T-cell (primary cell): Measurements from ENCODE around the gene SSPN. TPM values are rescaled to one million over a fixed set of nuclear protein-coding genes. Genes with fewer than 3 reads are reported as not detected.

Experiments
- ATAC-seq, 4 experiments: fragments of 200-7000 bp in 3 of 4; fragments of 150-1000 bp in 1 of 4; cut with Tn5 transposase; replicated peaks in 1 of 4; 1 replicate in 3 of 4; 2 replicates in 1 of 4; pipeline ENCODE4 v1.10.0; 2021; ENCODE audit warnings: moderate library complexity in 3 of 4, mild to moderate bottlenecking in 2 of 4, moderate number of reproducible peaks in 1 of 4
- CTCF ChIA-PET, 2 donors: fragments of 300-600 bp; sonication (Branson Sonifier 250); formaldehyde crosslinking; loops; one replicate each; lab custom pipeline; 2022; ENCODE audit warnings: antibody characterized with exemption in 2 of 2; lab: Charles Lee
- POLR2A ChIA-PET, 2 donors: fragments of 300-600 bp; sonication (Branson Sonifier 250); formaldehyde crosslinking; loops; one replicate each; lab custom pipeline; 2022; ENCODE audit warnings: antibody characterized with exemption in 2 of 2; lab: Charles Lee
- DNase-seq, 35 experiments: peaks; one replicate each; pipeline versions ENCODE4 v3.0.0 to v3.0.0-alpha.2; 2013 to 2023
- H3K27ac ChIP-seq: one replicate; pipeline ENCODE4 v1.5.1; 2013; ENCODE audit warnings: low read length
- H3K27me3 ChIP-seq, 2 experiments: replicated peaks in 1 of 2; 1 replicate in 1 of 2; 2 replicates in 1 of 2; pipeline versions ENCODE4 v1.6.1 to v1.7.0; 2013; ENCODE audit warnings: low read length in 1 of 2, mixed read lengths in 1 of 2; ENCODE audit not compliant: control insufficient read depth in 2 of 2, insufficient read depth in 2 of 2; ENCODE audit errors: extremely low read depth in 1 of 2
- H3K36me3 ChIP-seq, 2 donors: 1 replicate in 1 of 2; 2 replicates in 1 of 2; pipeline versions ENCODE4 v1.6.1 to v1.7.0; 2013; ENCODE audit warnings: low read length in 1 of 2; ENCODE audit not compliant: control insufficient read depth in 2 of 2, insufficient read depth in 1 of 2; ENCODE audit errors: extremely low read depth in 1 of 2
- H3K4me1 ChIP-seq, 2 experiments: 1 replicate in 1 of 2; 2 replicates in 1 of 2; pipeline versions ENCODE4 v1.6.1 to v1.7.0; 2013; ENCODE audit warnings: low read length in 2 of 2, mixed read lengths in 1 of 2; ENCODE audit not compliant: insufficient read depth in 2 of 2, control insufficient read depth in 1 of 2; ENCODE audit errors: extremely low read depth in 1 of 2
- H3K4me3 ChIP-seq, 2 donors: 1 replicate in 1 of 2; 2 replicates in 1 of 2; pipeline versions ENCODE4 v1.5.1 to v1.7.0; 2013; ENCODE audit warnings: mild to moderate bottlenecking in 2 of 2, low read length in 1 of 2, moderate library complexity in 1 of 2; ENCODE audit not compliant: control insufficient read depth in 1 of 2; ENCODE audit errors: extremely low read depth in 1 of 2
- H3K9me3 ChIP-seq: 2 replicates; pipeline ENCODE4 v1.7.0; 2013
- H3K27ac Mint-ChIP-seq, 2 donors: one replicate each; pipeline ENCODE4 v1.8.0; 2020 to 2021; ENCODE audit warnings: mild to moderate bottlenecking in 2 of 2, mixed read lengths in 2 of 2
- H3K27me3 Mint-ChIP-seq, 2 donors: one replicate each; pipeline ENCODE4 v1.8.0; 2021 to 2022; ENCODE audit warnings: mixed read lengths in 2 of 2
- H3K36me3 Mint-ChIP-seq: one replicate; pipeline ENCODE4 v1.8.0; 2021; ENCODE audit warnings: mixed read lengths
- H3K4me1 Mint-ChIP-seq, 3 donors: one replicate each; pipeline ENCODE4 v1.8.0; 2020 to 2022; ENCODE audit warnings: mixed read lengths in 3 of 3, mild to moderate bottlenecking in 1 of 3
- H3K4me3 Mint-ChIP-seq, 3 donors: one replicate each; pipeline ENCODE4 v1.8.0; 2020 to 2022; ENCODE audit warnings: mild to moderate bottlenecking in 3 of 3, mixed read lengths in 3 of 3, moderate library complexity in 3 of 3
- H3K9me3 Mint-ChIP-seq, 3 donors: one replicate each; pipeline ENCODE4 v1.8.0; 2020 to 2022; ENCODE audit warnings: mixed read lengths in 3 of 3
- WGBS: methylation state at CpG from one replicate; pipeline ENCODE4 v1.1.5; 2013; ENCODE audit warnings: missing lambda C conversion rate; ENCODE audit not compliant: insufficient coverage; 5-methylcytosine and 5-hydroxymethylcytosine counted together
- total RNA-seq, 35 experiments: library from RNA in 6 of 35; stranded (reverse) in 6 of 35; fragments of 120-200 nt in 1 of 35; gene quantifications; one replicate each; pipeline versions ENCODE4 v1.2.1 to v1.2.4 and lab custom pipeline; 2013 to 2026

SSPN gene
- total RNA-seq, 5 donors from 2014 or later (not counting 1 experiment from before 2014, with no cell fraction given): 0.06 to 0.33 (median 0.15) TPM

DNA sequence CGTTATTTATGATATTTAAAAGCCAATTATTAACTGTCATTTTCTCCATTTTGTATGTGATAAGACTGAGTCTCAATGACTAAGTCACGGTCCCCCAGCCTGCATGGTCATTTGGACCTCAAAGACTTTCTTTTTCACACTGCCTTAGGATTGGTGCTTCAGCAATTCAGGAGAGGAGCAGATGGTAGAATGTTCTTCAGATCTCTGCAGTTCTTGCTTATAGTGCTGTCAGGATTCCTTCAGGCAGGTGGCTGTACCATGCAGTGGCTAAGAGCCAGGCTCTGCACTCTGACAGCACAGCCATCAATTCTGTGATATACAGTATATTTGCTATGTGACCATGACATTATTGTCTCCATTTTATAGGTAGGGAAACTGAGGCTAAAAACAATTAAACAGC is 18.7 kb downstream of the SSPN start:
- Histone ChIP-seq H3K4me1 (no peaks in the 10 kb centered on the region), H3K27me3 (no peaks in the 10 kb centered on the region), H3K27ac (no peak overlapping the region), H3K4me3 (no peak overlapping the region), H3K9me3 (no peaks in the 10 kb centered on the region), H3K36me3 (no peaks in the 10 kb centered on the region)
- Mint-ChIP-seq H3K4me3 (no peak overlapping the region), H3K9me3 (peaks cover 0 to 5% (median 0%) of the 10 kb centered on the region in 3 donors), H3K4me1 (no peaks in the 10 kb centered on the region), H3K27me3 (peaks cover 15 to 22% of the 10 kb centered on the region in 2 donors), H3K27ac (no peak overlapping the region), H3K36me3 (no peaks in the 10 kb centered on the region)
- ChIA-PET POLR2A (interaction anchor here in 1 of 2 donors (0.6 kb wide), 1 partner anchor 19 kb away, joined by 3 read pairs; no protein-coding TSS in a partner anchor), CTCF (no interaction called here)
- WGBS: no CpG with 5 or more reads among the region's 2 CpGs
- ATAC-seq: no peak
- DNase-seq: no peak

DNA sequence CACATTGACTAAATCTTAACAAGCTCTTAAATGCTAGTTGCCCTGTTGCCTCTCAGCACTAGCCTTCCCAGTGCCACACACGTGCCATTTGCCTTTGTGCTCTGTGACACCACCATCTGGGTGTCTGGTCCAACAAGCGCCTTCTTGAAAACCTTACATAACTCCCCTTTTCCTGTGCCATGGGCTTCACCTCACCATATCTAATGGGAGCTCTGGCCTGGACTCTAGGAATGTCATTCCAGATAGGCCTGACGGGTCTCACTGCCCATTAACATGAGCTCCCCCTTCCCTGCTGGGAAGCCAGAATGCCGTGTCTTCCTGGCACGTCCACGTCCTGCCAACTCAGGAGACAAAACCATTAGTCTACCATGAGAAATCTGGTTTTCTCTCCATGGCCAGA is 24.4 kb downstream of the SSPN start:
- Histone ChIP-seq H3K27me3 (peaks cover 0 to 2% of the 10 kb centered on the region in 2 experiments), H3K27ac (no peak overlapping the region), H3K36me3 (no peaks in the 10 kb centered on the region), H3K9me3 (no peaks in the 10 kb centered on the region), H3K4me3 (no peak overlapping the region), H3K4me1 (no peaks in the 10 kb centered on the region)
- no peak overlapping the region for H3K27ac Mint-ChIP-seq
- H3K4me3 Mint-ChIP-seq: no peak overlapping the region
- DNase-seq: no peak
- no peak for ATAC-seq
- WGBS: 92% methylated on average over 5 of the region's 6 CpGs
- ChIA-PET CTCF (interaction anchor here in 1 of 2 donors (0.6 kb wide), 1 partner anchor 15 kb away, joined by 5 read pairs; no protein-coding TSS in a partner anchor), POLR2A (no interaction called here)
- H3K36me3 Mint-ChIP-seq: no peaks in the 10 kb centered on the region
- H3K9me3 Mint-ChIP-seq: peaks cover 0 to 5% (median 0%) of the 10 kb centered on the region in 3 donors
- peaks cover 9 to 12% of the 10 kb centered on the region in 2 donors for H3K27me3 Mint-ChIP-seq
- H3K4me1 Mint-ChIP-seq: no peaks in the 10 kb centered on the region

DNA sequence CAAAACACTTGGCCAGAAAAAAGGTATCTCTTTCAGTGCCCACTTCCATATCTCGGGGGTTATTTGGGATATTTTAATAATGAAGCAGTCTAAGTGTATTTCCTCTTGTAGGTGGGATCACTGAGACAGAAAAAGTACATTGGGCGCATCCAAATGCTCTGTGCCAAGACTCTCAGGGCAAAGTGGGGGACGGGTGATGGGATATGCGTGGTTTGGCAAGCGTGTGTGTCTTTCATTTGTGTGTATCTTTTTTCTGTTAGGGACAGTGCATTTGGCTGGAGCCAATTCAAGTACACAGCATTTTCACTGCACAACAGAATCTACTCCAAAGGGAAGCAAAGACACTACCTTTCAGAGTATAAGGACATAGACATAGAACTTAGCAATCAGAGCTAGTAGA is 29.3 kb downstream of the SSPN start:
- POLR2A ChIA-PET: interaction anchor here in 1 of 2 donors (0.6 kb wide), 1 partner anchor 12 kb away, joined by 3 read pairs; no protein-coding TSS in a partner anchor
- no peaks in the 10 kb centered on the region for H3K9me3 ChIP-seq
- no peak overlapping the region for H3K4me3 ChIP-seq
- Mint-ChIP-seq H3K27ac (no peak overlapping the region), H3K9me3 (no peaks in the 10 kb centered on the region), H3K4me3 (no peak overlapping the region), H3K4me1 (peaks cover 0 to 5% (median 3%) of the 10 kb centered on the region in 3 donors), H3K36me3 (no peaks in the 10 kb centered on the region), H3K27me3 (peaks cover 35 to 46% of the 10 kb centered on the region in 2 donors)
- H3K27ac ChIP-seq: no peak overlapping the region
- peaks cover 0 to 13% of the 10 kb centered on the region in 2 experiments for H3K27me3 ChIP-seq
- H3K4me1 ChIP-seq: no peaks in the 10 kb centered on the region
- CTCF ChIA-PET: no interaction called here
- no peaks in the 10 kb centered on the region for H3K36me3 ChIP-seq
- WGBS: 80% methylated on average over 2 of the region's 5 CpGs
- DNase-seq (no peak), ATAC-seq (no peak)

DNA sequence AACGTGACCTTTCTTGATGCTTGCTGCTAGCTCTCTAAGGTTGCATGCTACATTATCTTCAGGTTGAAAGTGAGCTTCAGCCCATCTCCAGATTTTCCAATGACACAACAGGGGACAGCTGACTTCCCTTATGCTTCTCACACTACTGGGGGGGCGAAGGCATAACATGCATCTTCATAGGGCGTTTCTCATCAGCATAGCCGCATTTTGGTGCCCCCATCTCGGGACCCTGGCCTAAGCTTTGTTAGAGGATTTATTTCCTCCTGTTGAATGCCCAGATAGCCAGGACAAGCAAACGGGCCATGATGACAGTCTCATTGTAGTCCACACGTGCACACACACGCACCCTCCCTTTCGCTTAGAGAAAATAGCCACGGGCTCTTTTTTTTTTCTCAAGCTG is 30.7 kb downstream of the SSPN start:
- Mint-ChIP-seq H3K27me3 (peaks cover 35 to 43% of the 10 kb centered on the region in 2 donors), H3K4me1 (peaks cover 0 to 5% (median 3%) of the 10 kb centered on the region in 3 donors), H3K4me3 (no peak overlapping the region), H3K36me3 (no peaks in the 10 kb centered on the region), H3K9me3 (no peaks in the 10 kb centered on the region), H3K27ac (no peak overlapping the region)
- WGBS: 75% methylated on average over 5 of the region's 10 CpGs
- H3K4me3 ChIP-seq: no peak overlapping the region
- no peaks in the 10 kb centered on the region for H3K4me1 ChIP-seq
- ChIA-PET POLR2A (no interaction called here), CTCF (no interaction called here)
- H3K9me3 ChIP-seq: no peaks in the 10 kb centered on the region
- DNase-seq: no peak
- no peak for ATAC-seq
- H3K27me3 ChIP-seq: peaks cover 0 to 13% of the 10 kb centered on the region in 2 experiments
- no peaks in the 10 kb centered on the region for H3K36me3 ChIP-seq
- no peak overlapping the region for H3K27ac ChIP-seq

DNA sequence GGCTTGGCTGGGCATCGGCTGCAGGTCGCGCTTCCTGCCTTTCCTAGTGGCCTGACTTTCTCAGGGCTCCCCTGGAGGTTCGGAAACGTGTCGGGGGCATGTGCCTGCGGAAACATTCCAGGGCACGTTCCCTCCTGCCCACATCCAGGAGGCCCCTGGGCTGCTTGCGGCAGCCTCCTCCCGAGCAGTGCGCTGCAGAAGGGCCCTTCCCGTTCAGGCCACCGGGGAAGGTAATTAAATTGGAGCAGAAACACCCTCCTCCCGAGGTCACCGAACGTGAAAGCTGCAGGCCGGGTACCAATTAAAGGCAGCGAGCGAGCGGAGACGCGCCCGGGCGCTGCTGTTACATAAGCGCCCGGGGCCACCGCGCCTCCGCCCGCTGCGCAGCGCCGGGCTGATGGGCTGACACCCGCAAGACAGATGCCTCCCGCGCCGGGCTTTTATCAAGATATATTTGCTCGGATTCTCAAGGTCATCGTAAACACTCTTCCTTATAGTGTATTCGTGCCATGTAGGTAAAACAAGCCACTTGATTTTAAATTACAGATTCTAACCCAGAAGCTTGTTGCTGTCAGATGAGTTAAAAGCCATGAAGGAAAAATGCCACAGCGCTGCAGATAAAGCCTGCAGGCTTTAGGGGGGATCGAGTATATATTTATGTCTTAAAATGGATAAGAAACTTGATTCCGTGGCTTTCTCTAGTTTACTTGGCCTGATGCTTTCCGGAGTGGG is 31.4 kb downstream of the SSPN start:
- Mint-ChIP-seq H3K36me3 (no peaks in the 10 kb centered on the region), H3K4me3 (peak overlapping the region in 1 of 3 donors; percentile 5), H3K27me3 (peaks cover 35 to 43% of the 10 kb centered on the region in 2 donors), H3K9me3 (no peaks in the 10 kb centered on the region), H3K27ac (no peak overlapping the region), H3K4me1 (peaks cover 0 to 5% (median 3%) of the 10 kb centered on the region in 3 donors)
- ChIA-PET CTCF (interaction anchor here in 1 of 2 donors (0.6 kb wide), 1 partner anchor 23 kb away, joined by 6 read pairs; no protein-coding TSS in a partner anchor), POLR2A (no interaction called here)
- no peaks in the 10 kb centered on the region for H3K4me1 ChIP-seq
- peak overlapping the region in 1 of 2 donors; percentile 33 for H3K4me3 ChIP-seq
- ATAC-seq (no peak), DNase-seq (no peak)
- no peaks in the 10 kb centered on the region for H3K36me3 ChIP-seq
- WGBS: 9% methylated on average over 32 of the region's 44 CpGs
- H3K27ac ChIP-seq: no peak overlapping the region
- no peaks in the 10 kb centered on the region for H3K9me3 ChIP-seq
- peaks cover 0 to 13% of the 10 kb centered on the region in 2 experiments for H3K27me3 ChIP-seq

DNA sequence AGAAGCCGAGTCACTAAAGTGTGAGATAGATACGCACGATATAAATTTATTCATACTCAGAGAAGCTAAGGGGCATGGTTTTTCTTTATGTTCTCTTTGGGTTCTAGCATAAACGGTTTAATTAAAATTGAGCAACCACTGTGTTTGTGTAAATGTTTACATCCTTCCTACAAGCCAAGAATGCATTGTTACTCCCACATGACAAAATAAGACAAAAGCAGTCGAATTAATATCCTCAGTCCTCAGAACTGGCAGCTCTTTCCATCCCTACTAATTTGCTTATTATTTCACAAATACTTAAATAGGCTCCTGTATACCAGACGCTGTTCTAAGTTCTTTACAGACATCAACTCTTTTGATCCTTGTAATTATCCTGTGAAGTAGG is 32.0 kb downstream of the SSPN start:
- no peak for DNase-seq
- Mint-ChIP-seq H3K27me3 (peaks cover 40 to 44% of the 10 kb centered on the region in 2 donors), H3K36me3 (no peaks in the 10 kb centered on the region), H3K4me1 (peaks cover 0 to 5% (median 3%) of the 10 kb centered on the region in 3 donors), H3K27ac (no peak overlapping the region), H3K9me3 (no peaks in the 10 kb centered on the region), H3K4me3 (peak overlapping the region in 1 of 3 donors; percentile 5)
- H3K4me1 ChIP-seq: no peaks in the 10 kb centered on the region
- WGBS: no CpG with 5 or more reads among the region's 6 CpGs
- CTCF ChIA-PET: interaction anchor here in 1 of 2 donors (0.6 kb wide), 1 partner anchor 22 kb away, joined by 6 read pairs; no protein-coding TSS in a partner anchor
- no peak for ATAC-seq
- no peaks in the 10 kb centered on the region for H3K9me3 ChIP-seq
- no peaks in the 10 kb centered on the region for H3K36me3 ChIP-seq
- peaks cover 0 to 13% of the 10 kb centered on the region in 2 experiments for H3K27me3 ChIP-seq
- POLR2A ChIA-PET: no interaction called here
- H3K27ac ChIP-seq: no peak overlapping the region
- H3K4me3 ChIP-seq: no peak overlapping the region
